ENCODE data around the gene PHLDB1. TPM values are rescaled to one million over a fixed set of nuclear protein-coding genes. Genes with fewer than 3 reads are reported as not detected.

PHLDB1 gene
- total RNA-seq, 4 donors from 2014 or later: 6.7 to 29.8 (median 21.2) TPM

- H3K4me1 ChIP-seq: peaks cover 14 to 75% (median 32%) of the 10 kb centered on the region in 3 donors
- H3K4me3 ChIP-seq: peak overlapping the region; percentile 4 to 60 (median 33)
- no peaks in the 10 kb centered on the region for H3K9me3 ChIP-seq
- peaks cover 0 to 67% (median 0%) of the 10 kb centered on the region in 3 donors for H3K36me3 ChIP-seq
- no peak for DNase-seq
- WGBS, 2 donors: 15 to 21% methylated on average over 13 to 16 of the region's 41 CpGs
- H3K27ac ChIP-seq: peak overlapping the region; percentile 41 to 82 (median 80)
- TF ChIP-seq, protein P1, sequence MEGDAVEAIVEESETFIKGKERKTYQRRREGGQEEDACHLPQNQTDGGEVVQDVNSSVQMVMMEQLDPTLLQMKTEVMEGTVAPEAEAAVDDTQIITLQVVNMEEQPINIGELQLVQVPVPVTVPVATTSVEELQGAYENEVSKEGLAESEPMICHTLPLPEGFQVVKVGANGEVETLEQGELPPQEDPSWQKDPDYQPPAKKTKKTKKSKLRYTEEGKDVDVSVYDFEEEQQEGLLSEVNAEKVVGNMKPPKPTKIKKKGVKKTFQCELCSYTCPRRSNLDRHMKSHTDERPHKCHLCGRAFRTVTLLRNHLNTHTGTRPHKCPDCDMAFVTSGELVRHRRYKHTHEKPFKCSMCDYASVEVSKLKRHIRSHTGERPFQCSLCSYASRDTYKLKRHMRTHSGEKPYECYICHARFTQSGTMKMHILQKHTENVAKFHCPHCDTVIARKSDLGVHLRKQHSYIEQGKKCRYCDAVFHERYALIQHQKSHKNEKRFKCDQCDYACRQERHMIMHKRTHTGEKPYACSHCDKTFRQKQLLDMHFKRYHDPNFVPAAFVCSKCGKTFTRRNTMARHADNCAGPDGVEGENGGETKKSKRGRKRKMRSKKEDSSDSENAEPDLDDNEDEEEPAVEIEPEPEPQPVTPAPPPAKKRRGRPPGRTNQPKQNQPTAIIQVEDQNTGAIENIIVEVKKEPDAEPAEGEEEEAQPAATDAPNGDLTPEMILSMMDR (IDR thresholded peaks at IDR 0.05): peak in 5 of 6 experiments; percentile 17 to 37 (median 25)
- no peak for TF ChIP-seq POLR2A (IDR thresholded peaks at IDR 0.05)
- no peaks in the 10 kb centered on the region for H3K27me3 ChIP-seq
- intact Hi-C loops (cut with DNase I): no loop called here
Observed at GRCh38 chr11:118634431-118635236, 27.2 kb downstream of the PHLDB1 start.

DNA sequence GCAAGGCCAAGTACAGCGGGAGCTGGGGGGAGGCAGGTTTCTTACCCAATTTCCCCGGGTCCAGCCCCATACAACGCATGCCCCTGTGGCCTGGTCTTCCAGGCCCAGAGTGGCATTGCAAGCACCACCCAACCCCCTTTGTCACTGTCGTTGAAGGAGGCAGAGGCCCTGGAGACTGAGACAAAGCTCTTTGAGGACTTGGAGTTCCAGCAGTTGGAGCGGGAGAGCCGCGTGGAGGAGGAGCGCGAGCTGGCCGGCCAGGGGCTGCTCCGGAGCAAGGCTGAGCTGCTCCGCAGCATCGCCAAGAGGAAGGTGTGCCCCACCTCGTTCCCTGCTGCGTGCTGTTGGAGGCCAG, 27.8 kb downstream of the PHLDB1 start:
- no peak for DNase-seq
- H3K27me3 ChIP-seq: no peaks in the 10 kb centered on the region
- peaks cover 14 to 69% (median 28%) of the 10 kb centered on the region in 3 donors for H3K4me1 ChIP-seq
- peaks cover 0 to 73% (median 0%) of the 10 kb centered on the region in 3 donors for H3K36me3 ChIP-seq
- intact Hi-C loops (cut with DNase I): no loop called here
- no peaks in the 10 kb centered on the region for H3K9me3 ChIP-seq
- peak overlapping the region; percentile 41 to 82 (median 80) for H3K27ac ChIP-seq
- WGBS, 2 donors: 67 to 73% methylated on average over 3 to 12 of the region's 15 CpGs
- H3K4me3 ChIP-seq: peak overlapping the region in 3 of 4 donors; percentile 30 to 60 (median 36)
- TF ChIP-seq, protein P1 (IDR thresholded peaks at IDR 0.05): no peak
- TF ChIP-seq POLR2A (IDR thresholded peaks at IDR 0.05): no peak

DNA sequence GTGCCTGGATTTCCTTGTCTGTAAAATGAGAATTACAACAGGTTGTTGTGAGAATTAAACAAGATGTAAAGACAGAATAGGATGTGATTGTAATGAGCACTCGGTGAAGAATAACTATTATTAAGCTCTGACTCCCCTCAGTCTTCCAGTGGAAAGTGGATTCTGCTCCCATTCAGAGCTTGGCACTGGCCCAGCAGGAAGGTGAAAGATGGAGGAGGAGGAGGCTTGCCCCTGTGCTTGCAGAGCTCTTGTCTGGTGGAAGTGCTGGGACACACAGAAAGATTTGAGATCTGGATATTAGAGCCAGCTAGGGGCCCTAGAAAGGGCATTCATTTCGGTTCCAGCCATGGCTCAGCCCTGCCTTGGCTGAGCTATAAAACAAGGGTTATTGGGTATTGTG, 28.2 kb downstream of the PHLDB1 start:
- H3K36me3 ChIP-seq: peaks cover 0 to 73% (median 0%) of the 10 kb centered on the region in 3 donors
- intact Hi-C loops (cut with DNase I): no loop called here
- H3K27ac ChIP-seq: peak overlapping the region in 3 of 4 donors; percentile 78 to 82 (median 82)
- peak overlapping the region in 1 of 4 donors; percentile 60 for H3K4me3 ChIP-seq
- no peaks in the 10 kb centered on the region for H3K9me3 ChIP-seq
- TF ChIP-seq, protein P1 (IDR thresholded peaks at IDR 0.05): no peak
- TF ChIP-seq POLR2A (IDR thresholded peaks at IDR 0.05): no peak
- H3K4me1 ChIP-seq: peaks cover 14 to 65% (median 24%) of the 10 kb centered on the region in 3 donors
- no peak for DNase-seq
- no peaks in the 10 kb centered on the region for H3K27me3 ChIP-seq
- 53 to 61% methylated on average over 2 of the region's 2 CpGs for WGBS, 2 donors

DNA sequence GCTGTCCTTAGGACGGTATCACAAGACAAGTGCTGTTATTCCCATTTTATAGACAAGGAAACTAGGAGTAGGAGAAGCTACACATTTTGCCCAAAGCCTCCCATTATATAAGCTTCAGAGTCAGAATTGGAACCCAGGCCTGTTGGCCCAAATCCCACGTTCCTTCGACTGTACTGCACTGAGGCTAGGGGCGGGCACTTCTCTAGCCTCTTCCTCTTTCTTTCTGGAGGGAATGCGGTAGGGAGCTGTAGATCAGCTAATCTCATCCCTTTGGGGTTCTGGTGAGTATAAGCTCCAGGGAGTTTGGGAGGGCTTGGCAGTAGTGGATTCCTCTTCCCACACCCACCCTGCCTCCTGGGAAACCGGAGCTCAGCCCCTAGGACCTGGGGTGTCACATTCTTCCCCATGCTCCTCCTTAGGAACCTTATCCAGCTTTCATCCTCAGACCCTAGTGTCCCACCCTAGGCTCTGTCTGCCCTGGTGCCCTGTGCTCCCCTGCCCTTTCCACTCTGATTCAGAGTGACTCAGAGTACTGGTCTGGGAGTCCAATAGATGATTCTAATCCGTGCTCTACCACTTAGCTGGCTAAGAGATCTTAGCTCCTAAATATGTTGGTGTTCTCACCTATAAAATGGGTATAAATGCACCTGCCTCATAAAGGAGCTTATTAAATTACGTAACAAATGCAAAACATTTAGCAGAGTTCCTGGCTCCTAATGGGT, 29.3 kb downstream of the PHLDB1 start:
- no peaks in the 10 kb centered on the region for H3K27me3 ChIP-seq
- DNase-seq: no peak
- H3K4me1 ChIP-seq: peaks cover 14 to 66% (median 25%) of the 10 kb centered on the region in 3 donors
- 64 to 75% methylated on average over 8 of the region's 8 CpGs for WGBS, 2 donors
- H3K9me3 ChIP-seq: no peaks in the 10 kb centered on the region
- H3K36me3 ChIP-seq: peaks cover 0 to 73% (median 0%) of the 10 kb centered on the region in 3 donors
- no peak for TF ChIP-seq POLR2A (IDR thresholded peaks at IDR 0.05)
- TF ChIP-seq, protein P1 (IDR thresholded peaks at IDR 0.05): no peak
- intact Hi-C loops (cut with DNase I): no loop called here
- peak overlapping the region in 2 of 4 donors; percentile 16 to 36 for H3K27ac ChIP-seq
- no peak overlapping the region for H3K4me3 ChIP-seq

- intact Hi-C loops (cut with DNase I): no loop called here
- Histone ChIP-seq H3K9me3 (no peaks in the 10 kb centered on the region), H3K36me3 (peaks cover 0 to 78% (median 0%) of the 10 kb centered on the region in 3 donors), H3K4me1 (peaks cover 14 to 54% (median 21%) of the 10 kb centered on the region in 3 donors), H3K27me3 (no peaks in the 10 kb centered on the region), H3K27ac (peak overlapping the region in 1 of 4 donors; percentile 2), H3K4me3 (no peak overlapping the region)
- 89% methylated on average over 5 of the region's 6 CpGs; no CpG with 5 or more reads in 1 of the 2 donors for WGBS, 2 donors
- TF ChIP-seq, protein P1 (IDR thresholded peaks at IDR 0.05): no peak
- TF ChIP-seq POLR2A (IDR thresholded peaks at IDR 0.05): no peak
- no peak for DNase-seq
Observed at GRCh38 chr11:118638726-118639125, 31.3 kb downstream of the PHLDB1 start.

Data from esophagus squamous epithelium (tissue), 5 donors.